HEK293 (cell line): ENCODE measurements around the gene ASCL2.

Experiments used
- CTCF ChIA-PET: fragments of 350-600 bp; formaldehyde crosslinking; extraction: SDS; loops from one replicate; lab custom pipeline; 2021; ENCODE audit warnings: antibody characterized with exemption; lab: Yijun Ruan, JAX
- POLR2A ChIA-PET: fragments of 300-600 bp; formaldehyde crosslinking; extraction: SDS; loops from one replicate; lab custom pipeline; 2020; ENCODE audit warnings: antibody characterized with exemption, inconsistent platforms; lab: Yijun Ruan, JAX
- H3K27ac ChIP-seq: fragments of 200-500 bp; sonication (Bioruptor generic); 2 replicates; pipeline ENCODE4 v1.5.1; 2014; ENCODE audit warnings: low read depth, low read length, control low read depth, inconsistent platforms; ENCODE audit errors: extremely low read depth
- H3K36me3 ChIP-seq, 2 experiments: fragments of 200-500 bp in 1 of 2; sonication (Bioruptor generic) in 1 of 2; 1 replicate in 1 of 2; 2 replicates in 1 of 2; pipeline ENCODE4 v1.5.1; 2014 to 2017; ENCODE audit warnings: inconsistent platforms in 2 of 2, low read length in 2 of 2; ENCODE audit not compliant: control insufficient read depth in 2 of 2, insufficient read depth in 1 of 2
- H3K4me1 ChIP-seq: fragments of 200-500 bp; sonication (Bioruptor generic); 2 replicates; pipeline ENCODE4 v1.5.1; 2014; ENCODE audit warnings: mild to moderate bottlenecking, low read length, inconsistent platforms; ENCODE audit not compliant: control insufficient read depth, insufficient read depth
- H3K4me3 ChIP-seq: 2 replicates; pipeline ENCODE4 v1.5.1; 2011; ENCODE audit warnings: low read depth, mild to moderate bottlenecking, control low read depth, low read length, moderate library complexity
- H3K9me3 ChIP-seq: fragments of 200-500 bp; sonication (Bioruptor generic); 2 replicates; pipeline ENCODE4 v1.5.1; 2014; ENCODE audit warnings: low read depth, low read length, inconsistent platforms; ENCODE audit not compliant: control insufficient read depth, insufficient read depth
- AEBP2 ChIP-seq: fragments of 450-650 bp; formaldehyde crosslinking; IDR thresholded peaks from 2 replicates; pipeline ENCODE4 v1.5.1; 2016; ENCODE audit warnings: missing biosample characterization, missing genetic modification characterization, borderline replicate concordance
- HIC1 ChIP-seq: fragments of 450-650 bp; formaldehyde crosslinking; IDR thresholded peaks from 2 replicates; pipeline ENCODE4 v1.5.1; 2016; ENCODE audit warnings: missing biosample characterization, missing genetic modification characterization
- HOXC10 ChIP-seq: sonication (generic); formaldehyde crosslinking; IDR thresholded peaks from 2 replicates; pipeline ENCODE4 v1.8.1; 2023; ENCODE audit warnings: mild to moderate bottlenecking, missing genetic modification reagents
- KLF16 ChIP-seq: fragments of 450-650 bp; formaldehyde crosslinking; IDR thresholded peaks from 2 replicates; pipeline ENCODE4 v1.5.1; 2017; ENCODE audit warnings: missing biosample characterization, missing genetic modification characterization
- KLF9 ChIP-seq: fragments of 450-650 bp; formaldehyde crosslinking; IDR thresholded peaks from 2 replicates; pipeline ENCODE4 v1.5.1; 2016; ENCODE audit warnings: missing biosample characterization, missing genetic modification characterization, low read depth
- OVOL3 ChIP-seq: fragments of 450-650 bp; formaldehyde crosslinking; IDR thresholded peaks from 2 replicates; pipeline ENCODE4 v1.5.1; 2016; ENCODE audit warnings: missing biosample characterization, missing genetic modification characterization
- PRDM4 ChIP-seq: fragments of 450-650 bp; formaldehyde crosslinking; IDR thresholded peaks from 2 replicates; pipeline ENCODE4 v1.5.1; 2017; ENCODE audit warnings: missing biosample characterization, missing genetic modification characterization
- SCRT2 ChIP-seq: fragments of 450-650 bp; formaldehyde crosslinking; IDR thresholded peaks from 2 replicates; pipeline ENCODE4 v1.5.1; 2016; ENCODE audit warnings: missing biosample characterization, missing genetic modification characterization
- ZBTB20 ChIP-seq: fragments of 450-650 bp; formaldehyde crosslinking; IDR thresholded peaks from 2 replicates; pipeline ENCODE4 v1.5.1; 2016; ENCODE audit warnings: missing biosample characterization, missing genetic modification characterization
- ZBTB48 ChIP-seq: fragments of 450-650 bp; formaldehyde crosslinking; IDR thresholded peaks from 2 replicates; pipeline ENCODE4 v1.5.1; 2016; ENCODE audit warnings: missing biosample characterization, missing genetic modification characterization
- ZBTB8A ChIP-seq: fragments of 450-650 bp; formaldehyde crosslinking; IDR thresholded peaks from 2 replicates; pipeline ENCODE4 v1.5.1; 2016; ENCODE audit warnings: missing biosample characterization, missing genetic modification characterization
- ZFP69B ChIP-seq: fragments of 450-650 bp; formaldehyde crosslinking; IDR thresholded peaks from 2 replicates; pipeline ENCODE4 v1.5.1; 2016; ENCODE audit warnings: missing biosample characterization, missing genetic modification characterization
- ZNF114 ChIP-seq: fragments of 450-650 bp; formaldehyde crosslinking; IDR thresholded peaks from 2 replicates; pipeline ENCODE4 v1.5.0; 2017; ENCODE audit warnings: missing biosample characterization, missing genetic modification characterization
- ZNF175 ChIP-seq: fragments of 450-650 bp; formaldehyde crosslinking; IDR thresholded peaks from 2 replicates; pipeline ENCODE4 v1.5.1; 2016; ENCODE audit warnings: missing biosample characterization, missing genetic modification characterization
- ZNF184 ChIP-seq: fragments of 450-650 bp; IDR thresholded peaks from 2 replicates; pipeline ENCODE4 v1.5.1; 2018; ENCODE audit warnings: missing biosample characterization, mild to moderate bottlenecking, missing genetic modification characterization
- ZNF202 ChIP-seq: fragments of 450-650 bp; formaldehyde crosslinking; IDR thresholded peaks from 2 replicates; pipeline ENCODE4 v1.5.1; 2016; ENCODE audit warnings: missing biosample characterization, missing genetic modification characterization, borderline replicate concordance
- ZNF354C ChIP-seq: fragments of 450-650 bp; formaldehyde crosslinking; IDR thresholded peaks from 2 replicates; pipeline ENCODE4 v1.5.1; 2016; ENCODE audit warnings: missing biosample characterization, missing genetic modification characterization, low read depth, borderline replicate concordance
- ZNF398 ChIP-seq: fragments of 450-650 bp; formaldehyde crosslinking; IDR thresholded peaks from 2 replicates; pipeline ENCODE4 v1.5.1; 2017; ENCODE audit warnings: missing biosample characterization, missing genetic modification characterization
- ZNF530 ChIP-seq: fragments of 450-650 bp; formaldehyde crosslinking; IDR thresholded peaks from 2 replicates; pipeline ENCODE4 v1.5.1; 2016; ENCODE audit warnings: low read depth, missing biosample characterization, missing genetic modification characterization
- ZNF558 ChIP-seq: fragments of 450-650 bp; formaldehyde crosslinking; IDR thresholded peaks from 2 replicates; pipeline ENCODE4 v1.5.1; 2016; ENCODE audit warnings: missing biosample characterization, missing genetic modification characterization
- ZNF561 ChIP-seq: fragments of 450-650 bp; IDR thresholded peaks from 2 replicates; pipeline ENCODE4 v1.5.1; 2018; ENCODE audit warnings: missing biosample characterization, missing genetic modification characterization, borderline replicate concordance
- ZNF639 ChIP-seq: fragments of 450-650 bp; formaldehyde crosslinking; IDR thresholded peaks from 2 replicates; pipeline ENCODE4 v1.5.1; 2016; ENCODE audit warnings: missing biosample characterization, missing genetic modification characterization
- ZNF645 ChIP-seq: fragments of 450-650 bp; formaldehyde crosslinking; IDR thresholded peaks from 2 replicates; pipeline ENCODE4; 2016; ENCODE audit warnings: missing biosample characterization, missing genetic modification characterization
- ZSCAN30 ChIP-seq: fragments of 450-650 bp; IDR thresholded peaks from 2 replicates; pipeline ENCODE4 v1.5.1; 2018; ENCODE audit warnings: missing biosample characterization, mild to moderate bottlenecking, missing genetic modification characterization, moderate library complexity

ASCL2 gene

GRCh38 chr11:2248762-2249161 is 21.6 kb downstream of the ASCL2 start:
- no peaks in the 10 kb centered on the region for H3K36me3 ChIP-seq
- POLR2A ChIA-PET: no interaction called here
- H3K4me1 ChIP-seq: no peaks in the 10 kb centered on the region
- H3K4me3 ChIP-seq: no peak overlapping the region
- H3K27ac ChIP-seq: no peak overlapping the region
- CTCF ChIA-PET: interaction anchor here (0.6 kb wide), 1 partner anchor 14 kb away, joined by 4 read pairs; no protein-coding TSS in a partner anchor
- TF ChIP-seq ZNF530 (tag by site-specific recombination) (no peak), AEBP2 (tag by site-specific recombination) (no peak), KLF9 (tag by site-specific recombination) (no peak), ZNF639 (tag by site-specific recombination) (no peak), HOXC10 (CRISPR knock-in tag) (no peak), KLF16 (tag by site-specific recombination) (no peak), HIC1 (tag by site-specific recombination) (no peak), ZNF175 (no peak), ZNF354C (no peak), ZNF561 (tag by site-specific recombination) (no peak), SCRT2 (tag by site-specific recombination) (no peak), ZFP69B (no peak), ZNF202 (tag by site-specific recombination) (no peak), ZBTB48 (no peak)
- TF ChIP-seq, all 188 proteins: peak for 0
- no peaks in the 10 kb centered on the region for H3K9me3 ChIP-seq

- Histone ChIP-seq H3K9me3 (no peaks in the 10 kb centered on the region), H3K4me1 (no peaks in the 10 kb centered on the region), H3K27ac (no peak overlapping the region), H3K36me3 (no peaks in the 10 kb centered on the region), H3K4me3 (no peak overlapping the region)
- ChIA-PET POLR2A (no interaction called here), CTCF (interaction anchor here (0.6 kb wide), 1 partner anchor 684 kb away, joined by 3 read pairs; no protein-coding TSS in a partner anchor)
- no peak for TF ChIP-seq ZNF114
- no peak for TF ChIP-seq ZNF184 (tag by site-specific recombination)
- no peak for TF ChIP-seq ZNF398 (tag by site-specific recombination)
- no peak for TF ChIP-seq OVOL3 (tag by site-specific recombination)
- TF ChIP-seq ZNF558: no peak
- TF ChIP-seq ZSCAN30 (tag by site-specific recombination): no peak
- no peak for TF ChIP-seq PRDM4 (tag by site-specific recombination)
- TF ChIP-seq ZBTB8A (tag by site-specific recombination): no peak
- TF ChIP-seq ZNF645 (tag by site-specific recombination): no peak
- no peak for TF ChIP-seq ZBTB20 (tag by site-specific recombination)
Measured at GRCh38 chr11:2248242-2248641, 22.1 kb downstream of the ASCL2 start.
